Fibroblast of lung (primary cell): ENCODE measurements around the gene LGR4. TPM values are rescaled to one million over a fixed set of nuclear protein-coding genes. Genes with fewer than 3 reads are reported as not detected.
A peak's percentile ranks its signal among the peaks of the same experiment; 100 is the strongest.

Source experiments
- DNase-seq, 2 donors: peaks; one replicate each; pipeline versions ENCODE4 v3.0.0 to v3.0.0-alpha.2; 2010; ENCODE audit warnings: low read depth in 2 of 2
- H2AFZ ChIP-seq: 2 replicates; pipeline ENCODE4 v1.5.1; 2012; ENCODE audit warnings: low read length, control low read depth, inconsistent platforms
- H3K27ac ChIP-seq: 2 replicates; pipeline ENCODE4 v1.5.1; 2011; ENCODE audit warnings: low read length, control low read depth; ENCODE audit not compliant: insufficient read depth
- H3K27me3 ChIP-seq: 2 replicates; pipeline ENCODE4 v1.5.1; 2011; ENCODE audit warnings: mild to moderate bottlenecking, low read length; ENCODE audit not compliant: control insufficient read depth, insufficient read depth
- H3K36me3 ChIP-seq: 2 replicates; pipeline ENCODE4 v1.5.1; 2011; ENCODE audit warnings: low read length; ENCODE audit not compliant: control insufficient read depth, insufficient read depth
- H3K4me1 ChIP-seq: 2 replicates; pipeline ENCODE4 v1.5.1; 2011; ENCODE audit warnings: low read length; ENCODE audit not compliant: control insufficient read depth, insufficient read depth; ENCODE audit errors: extremely low read depth
- H3K4me2 ChIP-seq: 2 replicates; pipeline ENCODE4 v1.5.1; 2011; ENCODE audit warnings: low read length, control low read depth; ENCODE audit not compliant: insufficient read depth; ENCODE audit errors: extremely low read depth
- H3K4me3 ChIP-seq, 4 experiments: fragments of 200-600 bp in 1 of 4; sonication (generic) in 1 of 4; replicated peaks in 1 of 4; 2 replicates each; pipeline ENCODE4 v1.5.1; 2011 to 2016; ENCODE audit warnings: low read length in 4 of 4, low read depth in 3 of 4, mild to moderate bottlenecking in 3 of 4, control low read depth in 2 of 4, inconsistent platforms in 1 of 4, mixed read lengths in 1 of 4; ENCODE audit not compliant: insufficient read depth in 1 of 4; ENCODE audit errors: control extremely low read depth in 1 of 4
- H3K79me2 ChIP-seq: 2 replicates; pipeline ENCODE4 v1.5.1; 2012; ENCODE audit warnings: mild to moderate bottlenecking, low read length, inconsistent platforms; ENCODE audit not compliant: control insufficient read depth, insufficient read depth
- H3K9ac ChIP-seq: 2 replicates; pipeline ENCODE4 v1.5.1; 2011; ENCODE audit warnings: mild to moderate bottlenecking, low read length, control low read depth; ENCODE audit not compliant: insufficient read depth
- H3K9me3 ChIP-seq: 2 replicates; pipeline ENCODE4 v1.5.1; 2012; ENCODE audit warnings: low read depth, low read length; ENCODE audit not compliant: control insufficient read depth, insufficient read depth
- H4K20me1 ChIP-seq: 2 replicates; pipeline ENCODE4 v1.5.1; 2011; ENCODE audit warnings: low read length; ENCODE audit not compliant: control insufficient read depth, insufficient read depth; ENCODE audit errors: extremely low read depth
- CTCF ChIP-seq, 2 donors: IDR thresholded peaks in 1 of 2; conservative IDR thresholded peaks in 1 of 2; 1 replicate in 1 of 2; 2 replicates in 1 of 2; pipeline ENCODE4 v1.5.1; 2011 to 2012; ENCODE audit warnings: low read length in 2 of 2, control low read depth in 1 of 2, inconsistent platforms in 1 of 2, low read depth in 1 of 2, mild to moderate bottlenecking in 1 of 2
- EZH2 ChIP-seq: IDR thresholded peaks from 2 replicates; pipeline ENCODE4 v1.5.1; 2012; ENCODE audit warnings: low read length, control low read depth, mild to moderate bottlenecking; ENCODE audit errors: missing control alignments
- polyA plus RNA-seq, 2 donors: library from polyadenylated mRNA; depleted of rRNA in 1 of 2; stranded (reverse) in 1 of 2; unstranded in 1 of 2; fragments of >200 nt; gene quantifications; 2 replicates each; pipeline ENCODE4 v1.2.1, GENCODE V29; 2011 to 2012; ENCODE audit warnings: missing spikeins in 1 of 2
- total RNA-seq: library from RNA; depleted of rRNA; stranded (reverse); fragments of >200 nt; gene quantifications from 2 replicates; pipeline ENCODE4 v1.2.1, GENCODE V29; 2014

The LGR4 gene
- total and polyA plus RNA-seq, 2 donors (not counting 1 experiment from before 2014, with no cell fraction given): 6.4 to 8.8 TPM

GRCh38 chr11:27497911-27498310 is 25.3 kb upstream of the LGR4 start:
- H3K9me3 ChIP-seq: no peaks in the 10 kb centered on the region
- no peak overlapping the region for H2AFZ ChIP-seq
- H4K20me1 ChIP-seq: no peaks in the 10 kb centered on the region
- H3K79me2 ChIP-seq: peaks cover 9% of the 10 kb centered on the region
- H3K27me3 ChIP-seq: no peaks in the 10 kb centered on the region
- no peak overlapping the region for H3K27ac ChIP-seq
- H3K4me2 ChIP-seq: no peak overlapping the region
- H3K4me1 ChIP-seq: no peaks in the 10 kb centered on the region
- TF ChIP-seq EZH2: no peak
- no peak for TF ChIP-seq CTCF (conservative IDR thresholded peaks at IDR 0.05 in 1 of 2, IDR thresholded peaks at IDR 0.05 in 1 of 2; ENCODE audit: low read depth in 1 of 2, low read length in 2 of 2)
- no peaks in the 10 kb centered on the region for H3K36me3 ChIP-seq
- no peak overlapping the region for H3K9ac ChIP-seq
- no peak overlapping the region for H3K4me3 ChIP-seq
- DNase-seq: no peak

- H4K20me1 ChIP-seq: no peaks in the 10 kb centered on the region
- H3K79me2 ChIP-seq: peaks cover 7% of the 10 kb centered on the region
- no peaks in the 10 kb centered on the region for H3K27me3 ChIP-seq
- H3K36me3 ChIP-seq: no peaks in the 10 kb centered on the region
- TF ChIP-seq CTCF (conservative IDR thresholded peaks at IDR 0.05 in 1 of 2, IDR thresholded peaks at IDR 0.05 in 1 of 2; ENCODE audit: low read depth in 1 of 2, low read length in 2 of 2) (peak; percentile 26 to 43), EZH2 (no peak)
- no peak overlapping the region for H2AFZ ChIP-seq
- peak; percentile 33 to 45 for DNase-seq
- no peak overlapping the region for H3K27ac ChIP-seq
- no peak overlapping the region for H3K4me2 ChIP-seq
- H3K9me3 ChIP-seq: no peaks in the 10 kb centered on the region
- no peak overlapping the region for H3K9ac ChIP-seq
- H3K4me1 ChIP-seq: no peaks in the 10 kb centered on the region
- H3K4me3 ChIP-seq: no peak overlapping the region
Observed at GRCh38 chr11:27497284-27497866, 24.8 kb upstream of the LGR4 start.

GRCh38 chr11:27496461-27496860 is 23.9 kb upstream of the LGR4 start:
- H3K27me3 ChIP-seq: no peaks in the 10 kb centered on the region
- peaks cover under 1% of the 10 kb centered on the region for H3K36me3 ChIP-seq
- no peaks in the 10 kb centered on the region for H3K79me2 ChIP-seq
- no peaks in the 10 kb centered on the region for H3K4me1 ChIP-seq
- DNase-seq: peak; percentile 47 to 69
- H3K4me3 ChIP-seq: no peak overlapping the region
- H3K27ac ChIP-seq: no peak overlapping the region
- H2AFZ ChIP-seq: no peak overlapping the region
- no peak overlapping the region for H3K4me2 ChIP-seq
- no peak for TF ChIP-seq EZH2
- TF ChIP-seq CTCF (conservative IDR thresholded peaks at IDR 0.05 in 1 of 2, IDR thresholded peaks at IDR 0.05 in 1 of 2; ENCODE audit: low read depth in 1 of 2, low read length in 2 of 2): no peak
- H3K9ac ChIP-seq: no peak overlapping the region
- no peaks in the 10 kb centered on the region for H4K20me1 ChIP-seq
- no peaks in the 10 kb centered on the region for H3K9me3 ChIP-seq
